Type B pancreatic cell (in vitro differentiated cells): ENCODE measurements around the gene ENG. TPM values are rescaled to one million over a fixed set of nuclear protein-coding genes. Genes with fewer than 3 reads are reported as not detected.

Source experiments
- DNase-seq: peaks from one replicate; pipeline ENCODE4 v3.0.0; 2021; ENCODE audit warnings: mixed read lengths; ENCODE audit not compliant: unreplicated experiment; ENCODE audit errors: extremely low spot score
- H3K27ac Mint-ChIP-seq: 2 replicates; pipeline ENCODE4 v1.8.0; 2021; ENCODE audit warnings: mild to moderate bottlenecking, mixed read lengths
- H3K27me3 Mint-ChIP-seq: 2 replicates; pipeline ENCODE4 v1.8.0; 2021; ENCODE audit warnings: mixed read lengths
- H3K36me3 Mint-ChIP-seq: 2 replicates; pipeline ENCODE4 v1.8.0; 2021; ENCODE audit warnings: mixed read lengths
- H3K4me1 Mint-ChIP-seq: one replicate; pipeline ENCODE4 v1.8.0; 2021; ENCODE audit warnings: mixed read lengths; ENCODE audit not compliant: unreplicated experiment
- H3K4me3 Mint-ChIP-seq: 2 replicates; pipeline ENCODE4 v1.8.0; 2021; ENCODE audit warnings: mild to moderate bottlenecking, mixed read lengths
- H3K9me3 Mint-ChIP-seq: 2 replicates; pipeline ENCODE4 v1.8.0; 2021; ENCODE audit warnings: mixed read lengths
- total RNA-seq: library from RNA; stranded (reverse); gene quantifications from 2 replicates; pipeline ENCODE4 v1.2.1, GENCODE V29; 2021; ENCODE audit warnings: low replicate concordance
- TF ChIP-seq, protein P1 (sequence below): fragments of 200-600 bp; sonication (generic); conservative IDR thresholded peaks from 2 replicates; pipeline ENCODE4 v1.5.0; 2021; ENCODE audit warnings: antibody characterized with exemption, mild to moderate bottlenecking

Gene ENG
- total RNA-seq, 1 donor from 2014 or later, result 1.6 TPM

DNA sequence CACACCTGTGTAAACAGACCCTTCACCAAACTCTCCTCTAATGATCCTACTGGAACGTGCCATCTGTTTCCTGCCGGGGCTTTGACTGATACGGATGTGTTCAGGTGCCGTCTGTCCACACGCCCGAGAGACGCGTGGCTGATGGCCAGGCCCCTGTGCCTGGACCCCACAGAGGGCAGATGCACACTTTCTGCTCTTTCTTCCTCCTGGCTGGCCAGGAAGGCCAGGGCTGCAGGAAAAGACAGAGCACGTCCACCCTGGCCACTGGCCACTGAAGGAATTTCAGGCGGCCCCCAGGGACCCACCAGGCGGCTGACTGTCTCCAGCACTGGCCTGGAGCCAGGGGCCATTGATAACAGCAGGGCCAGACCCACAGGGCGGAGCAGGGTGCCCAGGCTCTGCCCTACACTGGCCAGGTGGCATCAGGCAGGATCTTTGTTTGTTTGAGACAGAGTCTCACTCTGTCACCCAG, 3.6 kb upstream of the ENG start:
- H3K27me3 Mint-ChIP-seq, result no peaks in the 10 kb centered on the region
- no peak overlapping the region for H3K4me3 Mint-ChIP-seq
- H3K36me3 Mint-ChIP-seq, result no peaks in the 10 kb centered on the region
- no peaks in the 10 kb centered on the region for H3K9me3 Mint-ChIP-seq
- DNase-seq, result no peak
- TF ChIP-seq, protein P1, sequence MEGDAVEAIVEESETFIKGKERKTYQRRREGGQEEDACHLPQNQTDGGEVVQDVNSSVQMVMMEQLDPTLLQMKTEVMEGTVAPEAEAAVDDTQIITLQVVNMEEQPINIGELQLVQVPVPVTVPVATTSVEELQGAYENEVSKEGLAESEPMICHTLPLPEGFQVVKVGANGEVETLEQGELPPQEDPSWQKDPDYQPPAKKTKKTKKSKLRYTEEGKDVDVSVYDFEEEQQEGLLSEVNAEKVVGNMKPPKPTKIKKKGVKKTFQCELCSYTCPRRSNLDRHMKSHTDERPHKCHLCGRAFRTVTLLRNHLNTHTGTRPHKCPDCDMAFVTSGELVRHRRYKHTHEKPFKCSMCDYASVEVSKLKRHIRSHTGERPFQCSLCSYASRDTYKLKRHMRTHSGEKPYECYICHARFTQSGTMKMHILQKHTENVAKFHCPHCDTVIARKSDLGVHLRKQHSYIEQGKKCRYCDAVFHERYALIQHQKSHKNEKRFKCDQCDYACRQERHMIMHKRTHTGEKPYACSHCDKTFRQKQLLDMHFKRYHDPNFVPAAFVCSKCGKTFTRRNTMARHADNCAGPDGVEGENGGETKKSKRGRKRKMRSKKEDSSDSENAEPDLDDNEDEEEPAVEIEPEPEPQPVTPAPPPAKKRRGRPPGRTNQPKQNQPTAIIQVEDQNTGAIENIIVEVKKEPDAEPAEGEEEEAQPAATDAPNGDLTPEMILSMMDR, result no peak
- H3K27ac Mint-ChIP-seq, result no peak overlapping the region
- peaks cover 20% of the 10 kb centered on the region for H3K4me1 Mint-ChIP-seq

DNA sequence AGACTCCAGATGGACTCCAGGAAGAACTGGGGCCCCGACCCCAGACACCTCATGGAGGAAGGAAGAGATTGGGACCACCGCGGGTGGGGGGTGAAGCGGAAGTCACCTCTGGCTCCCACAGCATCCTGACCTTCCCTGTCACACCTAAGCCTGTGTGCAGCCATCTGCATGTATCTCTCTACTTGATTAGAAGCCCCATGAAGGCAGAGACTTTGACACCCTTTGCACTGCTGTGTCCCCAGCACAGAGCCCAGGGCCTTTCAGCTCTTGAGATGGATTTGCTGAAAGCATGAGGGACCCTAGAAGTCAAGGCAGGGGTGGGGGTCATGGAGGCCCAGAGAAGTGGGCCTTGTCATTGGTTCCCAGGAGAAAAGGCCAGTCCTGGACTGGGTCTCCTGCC, 2.8 kb upstream of the ENG start:
- peaks cover 15% of the 10 kb centered on the region for H3K4me1 Mint-ChIP-seq
- DNase-seq, result no peak
- no peaks in the 10 kb centered on the region for H3K36me3 Mint-ChIP-seq
- H3K27me3 Mint-ChIP-seq, result no peaks in the 10 kb centered on the region
- H3K9me3 Mint-ChIP-seq, result no peaks in the 10 kb centered on the region
- no peak overlapping the region for H3K4me3 Mint-ChIP-seq
- TF ChIP-seq, protein P1, result no peak
- no peak overlapping the region for H3K27ac Mint-ChIP-seq

DNA sequence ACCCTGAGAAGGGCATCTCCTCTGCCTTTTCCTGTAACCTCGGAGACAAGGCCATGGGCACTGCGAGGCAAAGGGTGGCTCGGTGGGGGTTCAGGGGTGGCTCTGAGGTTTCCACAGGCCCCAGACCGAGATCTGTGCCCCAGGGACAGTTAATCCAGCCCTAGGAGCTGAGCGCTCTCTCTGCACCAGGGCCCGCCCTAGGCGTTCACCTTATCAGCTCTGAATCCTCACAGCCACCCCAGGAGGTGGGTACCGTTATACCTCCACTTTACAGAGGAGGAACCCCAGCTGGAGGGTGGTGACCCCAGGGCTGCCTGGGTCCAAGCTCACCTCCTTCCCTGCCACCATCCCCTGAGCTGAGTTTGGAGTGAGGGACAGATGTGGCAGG, 2.3 kb upstream of the ENG start:
- H3K27ac Mint-ChIP-seq, result no peak overlapping the region
- H3K36me3 Mint-ChIP-seq, result no peaks in the 10 kb centered on the region

DNA sequence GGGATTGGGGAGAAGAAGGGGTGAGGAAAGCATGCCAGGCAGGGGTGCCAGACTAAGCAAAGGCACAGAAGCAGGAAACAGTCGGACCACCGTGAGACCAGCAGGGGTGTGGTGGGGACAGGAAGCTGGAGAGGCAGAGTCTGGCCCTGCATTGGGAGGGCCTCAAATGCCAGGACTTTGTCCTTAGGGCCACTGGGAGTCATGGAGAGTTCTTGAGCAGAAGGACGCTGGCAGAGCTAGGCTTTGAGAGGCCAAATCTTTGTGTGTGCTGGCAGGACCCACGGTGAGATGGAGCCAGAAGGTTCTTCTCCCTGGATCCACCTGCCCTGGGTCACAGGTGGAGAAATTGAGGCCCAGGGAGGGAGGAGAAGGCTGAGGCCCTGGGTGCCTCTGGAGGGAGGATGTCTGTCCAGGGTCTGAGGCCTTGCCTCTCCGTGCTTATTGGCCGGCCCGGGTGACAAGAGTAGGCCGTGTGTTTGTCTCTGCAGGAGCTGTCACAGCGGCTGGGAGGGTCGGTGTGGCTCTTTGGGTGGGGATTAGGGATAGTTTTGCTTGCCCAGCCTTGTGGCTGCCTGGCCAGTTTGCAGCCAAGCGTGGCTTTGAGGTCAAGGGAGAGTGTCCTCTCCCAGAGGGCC, 1.8 kb upstream of the ENG start:
- no peak for DNase-seq
- Mint-ChIP-seq H3K27ac (no peak overlapping the region), H3K36me3 (no peaks in the 10 kb centered on the region), H3K4me1 (peaks cover 18% of the 10 kb centered on the region), H3K9me3 (no peaks in the 10 kb centered on the region), H3K27me3 (no peaks in the 10 kb centered on the region), H3K4me3 (no peak overlapping the region)
- TF ChIP-seq, protein P1, result no peak

More for the DNA sequence above, 2.3 kb upstream of the ENG start:
- Mint-ChIP-seq H3K9me3 (no peaks in the 10 kb centered on the region), H3K4me1 (peaks cover 18% of the 10 kb centered on the region), H3K4me3 (no peak overlapping the region), H3K27me3 (no peaks in the 10 kb centered on the region)
- DNase-seq, result no peak
- TF ChIP-seq, protein P1, result no peak

DNA sequence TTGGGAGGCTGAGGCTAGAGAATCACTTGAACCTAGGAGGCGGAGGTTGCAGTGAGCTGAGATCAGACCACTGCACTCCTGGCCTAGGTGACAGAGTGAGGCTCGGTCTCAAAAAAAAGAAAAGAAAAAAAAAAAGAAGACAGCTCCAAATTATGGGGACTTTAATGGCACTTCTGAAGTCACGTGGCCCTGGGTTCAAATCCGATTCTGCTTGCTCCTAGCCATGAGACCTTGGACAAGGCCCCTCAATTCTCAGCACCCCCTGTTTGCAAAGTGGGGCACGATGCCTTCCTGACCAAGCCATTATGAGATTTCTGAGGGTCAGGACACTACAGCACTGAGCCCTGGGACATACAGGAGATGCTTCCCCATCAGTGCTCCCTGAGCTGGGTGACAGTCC, 1.1 kb upstream of the ENG start:
- H3K4me3 Mint-ChIP-seq, result no peak overlapping the region
- no peaks in the 10 kb centered on the region for H3K27me3 Mint-ChIP-seq
- H3K4me1 Mint-ChIP-seq, result peaks cover 18% of the 10 kb centered on the region
- DNase-seq, result no peak
- H3K27ac Mint-ChIP-seq, result no peak overlapping the region
- no peaks in the 10 kb centered on the region for H3K36me3 Mint-ChIP-seq
- no peaks in the 10 kb centered on the region for H3K9me3 Mint-ChIP-seq
- TF ChIP-seq, protein P1, result no peak
